IPS-NIHi7 (cell line): ENCODE measurements around the gene RPL29.

Experiments
- DNase-seq: peaks from one replicate; pipeline ENCODE4 v3.0.0; 2012; ENCODE audit warnings: mixed read lengths; ENCODE audit errors: extremely low spot score

RPL29 gene

DNA sequence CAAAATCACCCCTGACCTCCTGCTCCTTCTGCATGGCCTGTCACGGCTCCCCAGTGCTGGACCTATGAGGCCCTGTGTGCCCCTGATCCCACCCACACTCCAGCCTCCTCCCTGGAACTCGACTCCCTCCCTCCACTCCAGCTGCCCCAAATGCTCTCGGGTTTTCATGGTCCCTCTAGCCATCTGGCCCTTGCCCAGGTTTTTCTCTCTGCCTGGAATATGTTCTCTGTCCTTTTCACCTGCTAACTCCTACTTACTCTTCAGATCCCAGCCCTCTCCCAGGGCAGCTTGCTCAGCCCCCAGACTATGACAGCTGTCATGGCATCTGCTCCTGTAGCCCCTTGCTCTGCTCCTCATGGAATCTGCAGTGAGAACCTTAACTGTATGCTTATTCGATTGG is 30.3 kb upstream of the RPL29 start:
- DNase-seq = no peak

DNA sequence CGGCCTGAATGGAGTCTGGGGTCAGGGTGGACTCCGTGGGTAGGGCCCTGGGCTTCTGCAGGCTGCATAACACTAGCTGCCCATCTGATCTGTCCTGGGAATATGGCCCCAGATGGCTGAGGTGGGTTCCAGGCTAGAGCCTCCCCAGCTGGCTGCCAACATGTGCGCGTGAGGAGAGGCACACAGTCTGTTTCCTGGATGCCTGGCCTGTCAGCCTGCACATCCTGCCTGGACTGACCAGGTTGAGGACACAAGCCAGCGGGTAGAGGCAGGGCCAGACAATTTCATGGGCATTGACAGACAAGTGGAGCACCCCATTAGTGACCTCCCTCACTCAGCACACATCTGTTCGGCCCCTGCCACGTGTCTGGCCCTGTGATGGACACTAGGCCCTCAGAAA is 29.8 kb upstream of the RPL29 start:
- no peak for DNase-seq

DNA sequence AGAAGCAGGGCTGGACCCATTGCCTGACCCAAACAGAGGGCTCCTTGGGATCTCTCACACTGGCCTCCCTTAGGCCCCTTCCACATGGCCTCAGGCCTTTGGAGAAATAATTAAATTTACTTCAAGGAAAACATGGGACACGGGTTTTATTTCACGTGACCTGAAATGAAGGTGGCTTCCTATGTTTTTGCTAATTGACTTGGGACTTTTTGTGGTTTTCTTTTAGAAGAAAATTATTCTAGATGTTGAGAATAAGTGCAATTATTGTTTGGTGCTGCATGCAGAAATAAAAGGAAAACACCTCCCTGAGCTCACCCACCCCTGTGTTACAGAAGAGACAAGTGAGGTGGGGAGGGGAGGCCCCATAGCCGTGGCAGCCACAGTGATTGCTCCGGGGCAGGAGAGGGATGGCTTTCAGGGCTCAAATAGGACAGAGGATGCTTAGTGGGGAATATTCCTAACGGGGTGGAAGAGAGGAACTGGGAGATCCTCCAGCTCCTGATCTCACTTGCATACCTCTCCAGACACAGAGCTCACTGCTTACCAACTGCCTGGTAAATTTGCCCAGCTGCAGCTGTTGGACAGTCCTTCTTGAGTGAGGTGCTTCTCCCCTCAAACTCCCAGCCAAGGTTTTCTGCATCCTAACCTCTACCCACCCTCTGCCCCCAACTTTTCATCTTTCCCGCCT is 29.2 kb upstream of the RPL29 start:
- no peak for DNase-seq

DNA sequence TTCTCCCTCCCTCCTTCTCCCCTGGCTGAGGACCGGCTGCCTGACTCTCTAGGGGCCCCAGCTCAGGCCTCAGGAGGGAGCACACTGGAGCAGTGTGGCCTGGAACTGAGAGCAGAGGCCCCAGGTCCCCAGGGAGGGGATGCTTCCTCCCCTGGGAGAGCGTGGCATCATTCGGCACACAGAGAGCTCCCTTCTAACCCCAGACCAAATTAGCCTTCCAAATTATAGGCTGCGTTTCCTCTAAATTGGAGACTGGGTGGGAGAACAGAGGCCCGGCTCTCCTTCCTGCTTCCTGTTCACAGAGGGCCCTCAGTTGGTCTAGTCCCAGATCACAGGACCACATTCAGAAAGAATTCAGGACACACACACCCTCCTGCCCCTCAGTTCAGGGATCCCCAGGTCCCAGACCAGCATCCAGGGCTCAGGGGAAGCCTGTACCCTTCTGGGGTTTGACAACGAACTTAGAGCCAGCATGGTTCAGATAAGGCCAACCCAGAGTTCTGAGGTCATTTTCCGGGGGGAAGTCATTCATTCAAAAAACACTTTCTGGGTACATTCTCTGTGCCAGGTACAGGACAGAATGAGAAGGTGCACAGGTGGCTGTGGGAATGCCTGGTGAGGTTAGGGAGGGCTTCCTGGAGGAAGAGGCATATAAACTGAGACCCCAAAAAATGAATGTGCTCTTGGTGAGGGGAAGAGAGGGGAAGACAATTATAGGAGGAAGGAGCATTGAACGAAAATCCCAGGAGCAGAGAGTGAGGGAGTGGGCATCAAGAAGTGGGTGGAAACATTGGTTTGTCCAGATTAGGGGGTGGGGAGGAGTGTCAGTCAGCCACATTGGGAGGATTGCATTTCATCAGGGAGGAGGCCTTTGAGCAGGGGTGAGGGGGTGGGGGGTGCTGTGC is 28.4 kb upstream of the RPL29 start:
- DNase-seq = no peak

DNA sequence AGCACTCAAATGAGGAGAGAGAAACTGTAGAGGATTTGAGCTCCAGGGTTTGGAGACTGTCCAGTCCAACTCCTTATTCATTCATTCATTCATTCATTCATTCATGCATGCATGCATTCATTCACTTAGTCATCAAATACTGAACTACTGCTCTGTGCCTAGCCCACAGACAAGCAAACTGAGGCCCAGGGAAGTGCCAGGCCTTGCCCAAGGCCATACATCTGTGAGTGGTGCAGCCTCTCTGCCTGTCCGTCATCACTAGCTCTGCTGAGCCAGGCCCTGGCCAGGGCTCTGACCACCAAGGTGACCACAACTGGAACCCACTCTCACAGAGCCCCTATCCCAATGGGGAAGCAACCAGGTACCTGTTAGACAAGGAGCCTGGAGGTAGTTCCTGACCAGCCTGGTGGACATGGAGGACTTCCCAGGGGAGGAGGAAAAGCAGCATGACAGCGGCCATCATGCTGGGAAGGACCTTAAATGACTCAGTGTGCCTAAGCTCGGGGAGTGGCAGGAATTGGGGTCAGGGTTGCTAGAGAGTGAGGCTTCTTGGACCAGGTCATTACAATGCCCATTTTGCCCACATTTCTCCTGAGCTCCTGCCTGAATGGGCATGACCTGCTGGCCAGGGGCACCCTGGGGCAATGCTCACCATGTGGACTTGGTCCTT is 27.5 kb upstream of the RPL29 start:
- DNase-seq = no peak

DNA sequence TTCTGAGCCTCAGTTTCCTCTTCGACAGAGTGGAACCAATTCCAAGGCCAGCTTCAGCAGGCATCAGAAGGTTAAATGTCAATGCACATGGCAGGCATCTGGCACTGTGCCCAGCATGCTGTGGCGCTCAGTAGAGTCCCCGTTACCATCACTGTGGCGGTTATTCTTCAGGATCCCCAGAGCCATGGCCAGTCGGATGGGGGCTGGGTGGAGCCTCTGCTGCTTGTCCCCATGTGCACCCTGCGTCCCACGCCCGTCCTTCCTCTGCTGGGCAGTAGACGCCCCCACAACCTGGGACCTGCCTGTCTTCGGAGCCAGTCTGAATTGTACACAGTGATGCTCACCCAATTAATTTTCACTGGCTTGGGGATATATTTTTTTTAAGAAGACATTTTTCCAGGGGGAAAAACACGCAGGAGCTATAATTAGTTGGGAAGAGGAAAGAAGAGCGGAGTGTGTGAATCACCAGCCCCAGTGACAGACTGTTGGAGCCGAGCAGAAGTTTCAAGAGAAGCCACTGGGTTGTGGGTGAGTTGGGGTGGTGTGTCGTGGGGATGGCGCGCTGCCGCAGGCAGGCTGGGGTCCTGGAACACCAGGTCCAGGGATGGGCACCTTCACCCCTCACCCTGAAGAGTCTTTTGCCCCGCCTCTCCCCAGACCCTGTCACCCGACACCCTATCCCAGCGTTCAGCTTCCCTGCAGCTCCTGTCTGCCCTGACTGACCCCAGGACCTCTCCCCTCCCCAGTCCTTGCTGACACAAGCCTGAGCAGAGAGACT is 26.8 kb upstream of the RPL29 start:
- peak; percentile 66 for DNase-seq

DNA sequence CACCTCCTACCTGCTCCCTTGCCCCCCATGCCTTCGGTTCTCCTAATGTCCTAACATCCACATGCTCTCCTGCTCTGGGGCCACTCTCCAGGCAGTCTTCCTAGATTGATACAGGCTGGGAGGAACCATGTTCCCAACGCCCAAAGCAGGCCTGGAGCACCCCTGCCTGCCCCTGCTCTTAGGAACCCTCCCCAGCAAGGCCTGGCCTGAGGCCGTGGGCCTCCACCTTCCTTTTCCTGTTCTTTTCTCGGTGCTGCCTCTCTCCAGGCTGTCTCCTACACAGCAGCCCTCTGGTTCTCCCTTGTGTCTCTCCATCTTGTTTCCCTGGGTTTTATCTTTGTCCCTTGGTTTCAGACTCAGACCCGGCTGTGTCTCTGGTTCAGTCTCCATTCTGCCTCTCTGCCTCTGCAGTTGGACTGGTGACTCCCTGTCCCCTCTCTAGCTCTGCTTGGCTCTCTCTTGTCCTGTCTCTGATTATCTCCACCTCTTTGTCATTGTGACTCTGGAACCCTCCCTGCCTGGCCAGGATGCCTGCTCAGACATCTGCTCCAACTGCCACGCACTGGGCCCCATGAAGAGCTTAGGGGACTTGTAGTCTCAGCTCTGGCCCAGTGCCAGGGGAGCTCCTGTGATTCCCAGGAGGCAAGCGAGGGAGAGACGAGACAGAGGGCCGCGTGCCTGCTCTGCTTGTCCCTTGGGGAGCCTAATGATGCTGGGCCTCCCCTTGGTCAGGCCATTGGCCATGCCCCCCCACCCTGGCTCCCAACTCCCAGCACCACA is 26.0 kb upstream of the RPL29 start:
- no peak for DNase-seq

DNA sequence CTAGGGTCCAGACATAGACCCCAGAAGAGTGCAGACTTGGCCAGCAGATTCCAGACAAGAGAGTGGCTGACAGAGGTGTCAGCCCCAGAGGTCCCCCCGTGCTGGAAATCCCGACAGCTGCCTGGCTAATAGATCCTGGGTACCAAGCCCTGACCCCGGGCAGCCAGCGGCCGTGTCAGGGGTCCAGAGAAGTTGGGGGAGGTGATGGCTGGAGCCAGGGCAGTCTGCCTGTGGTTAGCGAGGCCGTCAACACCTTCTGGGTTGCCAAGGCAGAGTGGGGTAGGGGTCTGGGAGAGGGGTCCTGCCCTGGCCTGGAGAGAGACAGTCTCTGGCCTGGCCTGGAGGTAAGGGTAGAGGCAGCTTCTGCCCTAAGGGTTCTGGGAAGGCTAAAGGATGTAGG is 25.1 kb upstream of the RPL29 start:
- DNase-seq = no peak

DNA sequence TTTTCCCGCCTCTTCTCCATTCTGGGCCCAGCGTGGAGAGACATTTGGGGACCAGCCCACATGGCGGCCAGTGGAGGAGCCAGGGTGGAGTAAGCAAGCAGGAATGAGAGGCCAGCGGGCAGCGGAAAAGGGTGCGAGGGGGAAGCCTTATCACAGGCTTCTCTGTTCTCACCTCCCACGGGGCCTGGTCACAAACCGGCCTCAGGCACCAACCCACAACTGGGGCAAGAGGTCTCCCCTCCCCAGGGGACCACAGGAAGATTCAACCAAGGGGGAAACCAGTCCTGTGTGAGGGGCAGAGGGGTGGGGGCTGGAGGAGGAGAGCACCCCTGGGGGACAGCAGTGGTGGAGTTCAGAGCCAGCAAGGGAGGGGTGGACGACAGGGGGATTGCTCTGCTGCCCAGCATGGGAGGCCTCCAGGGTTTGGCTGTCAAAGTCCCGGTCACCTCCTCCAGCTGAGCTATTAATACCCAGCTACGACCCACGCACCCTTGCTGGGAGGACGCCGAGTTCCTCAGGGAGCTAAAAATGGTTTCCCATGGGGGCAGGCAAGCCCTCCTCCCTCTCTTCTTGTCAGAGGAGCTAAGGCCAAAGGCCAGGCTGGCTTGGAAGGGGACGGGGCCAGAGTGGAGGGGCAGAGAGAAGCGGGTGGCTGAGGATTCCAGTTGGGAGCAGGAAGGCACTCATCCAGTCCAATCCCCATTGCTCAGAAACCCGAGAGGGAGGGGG is 23.8 kb upstream of the RPL29 start:
- DNase-seq = no peak

DNA sequence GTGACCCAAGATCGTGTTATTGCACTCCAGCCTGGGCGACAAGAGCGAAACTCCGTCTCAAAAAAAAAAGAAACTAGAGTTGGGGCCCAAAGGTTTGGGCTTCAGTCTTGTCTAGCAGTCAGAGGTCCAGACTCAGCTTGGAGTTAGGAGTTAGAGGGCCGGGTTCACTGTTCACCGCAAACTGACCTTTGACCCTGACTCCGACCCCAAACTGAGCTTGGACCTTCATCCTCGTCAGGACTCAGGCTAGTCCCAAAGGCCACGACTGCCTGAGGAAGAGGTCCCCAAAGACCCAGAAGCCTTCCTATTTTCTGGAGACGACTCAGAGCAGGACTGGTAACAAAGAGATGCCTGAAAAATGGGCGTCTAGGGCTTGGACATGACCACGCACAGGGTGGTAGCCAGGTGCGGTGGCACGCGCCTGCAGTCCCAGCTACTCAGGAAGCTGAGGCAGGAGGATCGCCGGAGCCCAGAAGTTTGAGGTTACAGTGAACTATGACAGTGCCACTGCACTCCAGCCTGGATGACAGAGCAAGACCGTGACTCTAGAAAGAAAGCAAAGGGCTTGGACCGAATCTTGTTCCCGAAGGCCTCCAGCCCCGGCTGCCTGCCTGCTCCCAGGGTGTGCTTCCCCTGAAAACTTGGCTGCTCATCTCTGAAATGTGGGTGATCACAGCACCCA is 22.8 kb upstream of the RPL29 start:
- DNase-seq = no peak

DNA sequence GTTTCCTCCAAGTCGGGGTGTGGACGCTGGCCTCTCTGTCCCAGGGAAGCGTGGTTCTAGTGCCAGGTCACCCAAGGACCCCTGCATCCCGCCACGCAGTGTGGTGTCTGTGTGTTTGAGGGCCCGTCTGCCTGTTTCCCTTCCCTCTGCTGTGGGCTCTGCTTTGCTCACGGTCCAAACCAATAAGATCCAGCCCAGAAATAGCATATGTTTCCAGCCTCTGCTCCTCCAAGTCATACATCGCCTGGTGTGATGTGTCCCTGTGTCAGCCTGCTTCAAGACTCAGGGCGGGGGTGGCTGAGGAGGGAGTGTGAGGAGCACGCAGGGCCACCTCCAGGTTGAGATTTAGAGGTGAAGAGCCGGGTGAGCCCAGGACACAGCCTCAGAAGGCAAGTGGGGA is 21.9 kb upstream of the RPL29 start:
- DNase-seq = no peak

DNA sequence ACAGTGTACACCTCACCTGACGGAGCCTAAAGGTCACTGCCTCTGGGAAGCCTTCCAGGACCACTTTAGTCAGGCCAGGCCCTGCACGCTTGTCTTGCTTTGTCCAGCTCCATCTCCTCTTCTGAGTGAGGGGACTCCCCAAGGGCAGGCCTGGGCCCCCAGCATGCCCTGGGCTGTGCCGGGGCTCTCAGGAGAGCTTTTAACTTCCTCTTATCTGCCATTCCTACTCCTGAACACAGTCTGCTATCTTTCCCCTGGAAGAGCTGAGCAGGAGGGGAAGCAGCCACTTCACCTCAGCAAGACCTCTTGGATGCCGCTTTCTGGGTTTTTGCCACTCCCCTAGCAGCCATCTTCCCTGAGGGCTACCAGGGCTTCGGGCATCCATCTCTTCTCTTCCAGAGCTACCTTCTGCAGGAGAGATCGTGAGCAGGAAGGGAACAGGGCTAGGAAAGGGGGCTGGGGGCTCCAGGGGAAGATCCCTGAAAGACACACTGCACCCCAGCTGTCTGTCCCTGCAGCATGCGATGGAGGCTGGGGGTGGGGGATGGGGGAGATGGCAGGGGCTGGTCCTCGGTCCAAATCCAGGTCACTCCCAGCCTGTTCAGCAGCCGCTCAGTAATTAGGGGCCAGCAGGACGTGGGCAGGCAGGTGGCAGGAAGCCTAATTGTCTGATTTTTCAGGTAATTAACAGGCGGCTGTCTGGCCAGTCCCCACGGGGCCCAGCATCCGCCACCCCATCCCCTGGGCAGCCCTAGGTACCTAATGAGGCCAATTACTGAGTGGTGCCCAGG is 19.9 kb upstream of the RPL29 start:
- no peak for DNase-seq

DNA sequence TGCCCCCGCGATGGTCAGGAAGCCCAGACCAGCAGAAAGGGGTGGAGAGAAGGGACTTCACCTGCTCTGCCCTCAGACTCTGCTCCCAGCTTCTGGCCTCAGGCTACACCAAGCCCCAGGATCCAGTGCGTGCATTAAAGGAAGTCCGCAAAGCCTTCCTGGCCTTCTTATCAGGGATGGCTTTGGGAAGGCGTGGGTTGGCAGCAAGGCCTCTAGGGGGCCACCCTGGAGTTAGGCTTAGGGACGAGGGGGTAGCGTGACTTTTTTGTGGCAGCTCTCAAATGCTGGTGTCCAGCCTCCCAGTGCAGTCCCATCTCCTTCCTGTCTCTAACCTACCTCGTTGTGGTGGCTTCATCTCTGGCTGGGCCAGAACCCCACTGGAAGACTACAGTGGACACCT is 18.9 kb upstream of the RPL29 start:
- DNase-seq = peak; percentile 79

DNA sequence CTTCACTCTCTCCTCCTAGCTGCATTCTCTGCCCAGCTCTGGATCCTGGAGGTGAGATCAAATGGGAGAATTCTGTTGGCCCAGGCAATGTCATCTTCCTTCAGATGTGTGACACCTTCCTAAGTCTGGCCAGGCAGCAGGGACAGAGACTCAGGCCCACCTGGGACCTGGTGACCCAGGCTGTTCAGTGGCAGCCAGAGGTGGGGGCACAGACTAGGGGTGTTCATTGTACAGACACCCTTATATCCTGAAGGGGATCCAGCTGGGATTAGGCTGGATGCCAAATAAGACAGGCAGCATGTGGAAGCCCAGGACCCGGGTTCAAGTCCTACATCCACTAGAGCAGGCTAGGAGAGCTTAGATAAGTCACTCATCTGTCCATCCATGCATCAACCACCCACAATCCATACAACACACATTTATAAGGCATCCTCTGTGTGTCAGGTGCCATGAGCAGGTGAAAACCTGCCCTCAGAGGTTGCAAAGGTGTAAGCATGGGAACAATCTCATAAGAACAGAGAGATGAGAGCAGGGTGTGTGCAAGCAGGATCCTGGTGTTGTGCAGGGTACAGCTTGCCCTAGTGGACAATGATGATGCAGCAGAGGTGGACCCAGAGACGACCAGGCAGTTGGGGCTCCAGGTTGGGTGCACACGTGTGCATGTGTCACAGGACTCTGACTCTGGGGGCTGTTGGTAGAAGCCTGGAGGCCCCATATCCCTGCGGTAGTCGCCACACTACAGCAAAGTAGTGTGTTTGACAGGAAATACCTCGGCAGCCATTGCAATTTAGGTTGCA is 18.3 kb upstream of the RPL29 start:
- no peak for DNase-seq

DNA sequence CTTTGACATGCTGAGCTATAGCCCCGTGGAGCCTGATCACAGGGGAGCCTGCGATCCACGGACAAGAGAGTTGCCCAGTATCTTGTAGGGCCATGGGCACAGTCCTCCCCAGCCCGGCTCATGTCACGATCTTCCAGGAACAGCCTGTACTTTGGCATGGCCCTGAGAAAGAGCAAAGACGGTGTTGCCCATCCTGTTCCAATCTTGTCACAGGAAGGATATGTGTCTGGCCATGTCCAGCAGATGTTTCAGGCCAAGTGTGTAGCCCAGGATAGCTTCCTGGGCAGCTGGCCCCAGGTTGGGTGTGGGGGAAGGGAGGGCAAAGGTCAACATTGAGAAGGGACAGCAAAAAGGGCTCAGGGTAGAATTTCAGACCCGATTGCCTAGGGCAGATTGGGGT is 17.0 kb upstream of the RPL29 start:
- DNase-seq = no peak

DNA sequence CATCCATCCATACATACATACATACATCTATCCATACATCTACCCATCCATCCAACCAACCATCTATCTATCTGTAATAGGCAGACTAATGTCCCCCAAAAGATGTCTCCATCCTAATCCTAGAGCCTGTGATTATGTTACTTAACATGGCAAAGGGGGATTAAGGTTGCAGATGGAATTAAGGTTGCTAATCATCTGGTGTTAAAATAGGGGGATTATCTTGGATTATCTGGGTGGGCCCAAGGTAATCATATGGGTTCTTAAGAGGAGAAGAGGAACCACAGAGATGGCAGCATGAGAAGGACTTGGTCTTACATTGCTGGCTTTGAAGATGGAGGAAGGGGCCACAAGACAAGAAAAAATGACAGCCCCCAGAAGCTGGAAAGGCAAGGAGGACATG is 14.7 kb upstream of the RPL29 start:
- DNase-seq = no peak

DNA sequence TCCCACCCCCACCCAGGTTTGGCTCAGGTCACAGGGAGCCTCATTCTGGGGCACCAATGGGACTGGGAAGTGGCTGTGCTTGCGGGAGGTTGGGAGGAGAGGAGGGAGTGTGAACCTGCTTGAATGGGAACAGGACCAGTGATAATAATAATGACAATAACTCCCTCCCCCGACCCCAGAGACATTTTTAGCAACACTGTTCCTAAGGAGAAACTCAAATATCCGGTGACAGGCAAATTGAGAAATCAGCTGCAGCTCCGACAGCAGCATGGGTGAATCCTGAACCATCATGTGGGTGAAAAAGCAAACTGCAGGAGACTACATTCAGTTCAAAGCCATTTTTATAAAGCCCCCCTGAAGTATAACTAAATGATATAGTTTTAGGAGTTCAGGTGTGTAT is 11.6 kb upstream of the RPL29 start:
- DNase-seq = no peak

DNA sequence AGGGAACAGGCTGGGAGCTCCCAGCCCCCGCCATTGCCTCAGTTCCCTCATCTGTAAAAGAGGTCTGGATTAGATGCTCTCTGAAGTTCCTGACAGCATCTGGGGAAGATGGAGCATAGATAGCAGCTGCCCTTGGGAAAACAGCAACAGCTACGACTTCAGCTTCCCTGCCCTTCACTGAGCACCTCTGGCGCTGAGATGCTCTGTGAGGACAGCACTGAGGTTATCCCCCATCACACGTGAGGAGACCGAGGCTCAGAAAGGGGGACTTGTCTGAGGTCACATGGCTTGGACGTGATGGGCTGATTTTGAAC is 11.1 kb upstream of the RPL29 start:
- no peak for DNase-seq
